HG03175 (cell line): ENCODE measurements around the gene PHYHD1.

Experiments used
- ATAC-seq: cut with Tn5 transposase; IDR thresholded peaks from one replicate; pipeline ENCODE4 v1.9.1; 2021; ENCODE audit warnings: mild to moderate bottlenecking, moderate library complexity; ENCODE audit not compliant: unreplicated experiment

Gene PHYHD1

GRCh38 chr9:128899566-128900322, 21.0 kb upstream of the PHYHD1 start:
- no peak for ATAC-seq

GRCh38 chr9:128901379-128901778, 19.4 kb upstream of the PHYHD1 start:
- ATAC-seq, result no peak

- ATAC-seq, result peak; percentile 26
Observed at GRCh38 chr9:128901822-128902221, 19.0 kb upstream of the PHYHD1 start.

- peak; percentile 83 for ATAC-seq
Observed at GRCh38 chr9:128902351-128903078, 18.3 kb upstream of the PHYHD1 start.

- no peak for ATAC-seq
Observed at GRCh38 chr9:128903079-128903461, 17.7 kb upstream of the PHYHD1 start.

GRCh38 chr9:128903871-128904620, 16.7 kb upstream of the PHYHD1 start:
- ATAC-seq, result no peak

- ATAC-seq, result no peak
Observed at GRCh38 chr9:128905964-128906363, 14.8 kb upstream of the PHYHD1 start.

- ATAC-seq, result no peak
Observed at GRCh38 chr9:128906741-128907140, 14.0 kb upstream of the PHYHD1 start.

GRCh38 chr9:128908372-128908771, 12.4 kb upstream of the PHYHD1 start:
- ATAC-seq, result no peak

- ATAC-seq, result no peak
Observed at GRCh38 chr9:128909859-128910258, 10.9 kb upstream of the PHYHD1 start.

GRCh38 chr9:128910906-128911305, 9.9 kb upstream of the PHYHD1 start:
- ATAC-seq, result no peak

GRCh38 chr9:128911529-128912035, 9.2 kb upstream of the PHYHD1 start:
- ATAC-seq, result no peak

- ATAC-seq, result no peak
Observed at GRCh38 chr9:128912270-128912853, 8.4 kb upstream of the PHYHD1 start.

- no peak for ATAC-seq
Observed at GRCh38 chr9:128913048-128913900, 7.5 kb upstream of the PHYHD1 start.

GRCh38 chr9:128913995-128914772, 6.6 kb upstream of the PHYHD1 start:
- ATAC-seq, result no peak

- no peak for ATAC-seq
Observed at GRCh38 chr9:128916204-128916603, 4.6 kb upstream of the PHYHD1 start.

GRCh38 chr9:128916745-128917144, 4.0 kb upstream of the PHYHD1 start:
- ATAC-seq, result no peak

GRCh38 chr9:128917151-128917849, 3.5 kb upstream of the PHYHD1 start:
- no peak for ATAC-seq

GRCh38 chr9:128918921-128919320, 1.9 kb upstream of the PHYHD1 start:
- ATAC-seq, result no peak
